Mucosa of gallbladder (tissue), 1 donor: ENCODE measurements around the gene MAGEA3. TPM values are rescaled to one million over a fixed set of nuclear protein-coding genes. Genes with fewer than 3 reads are reported as not detected.
"Not testable (repeated sequence)": the region's sequence is repeated elsewhere in the genome, so short reads cannot be mapped to it uniquely, and the experiment has no call there.

ENCODE experiments used
- DNase-seq: peaks from one replicate; pipeline ENCODE4 v3.0.0-alpha.2; 2020; ENCODE audit warnings: low spot score
- total RNA-seq: library from RNA; stranded (reverse); gene quantifications from one replicate; pipeline ENCODE4 v1.2.1, GENCODE V29; 2021
- donor health status: DM: no; HTN: no; CAD: no.

The MAGEA3 gene
- total RNA-seq, 1 donor from 2014 or later: not detected

GRCh38 chrX:152735860-152736511, 37.4 kb downstream of the MAGEA3 start:
- no peak for DNase-seq

GRCh38 chrX:152736528-152736927, 37.9 kb downstream of the MAGEA3 start:
- not testable (repeated sequence) for DNase-seq

GRCh38 chrX:152738560-152738959, 40.0 kb downstream of the MAGEA3 start:
- DNase-seq: no peak

Other genes with a start within 250 kb of the MAGEA3 start
- gene GABRA3, start 247.5 kb upstream of the MAGEA3 start, total RNA-seq: not detected
- 0.03 TPM for gene GABRQ, start 60.9 kb upstream of the MAGEA3 start, total RNA-seq
- gene CSAG2, start 10.5 kb downstream of the MAGEA3 start, total RNA-seq: not detected
- gene MAGEA2B, start 15.8 kb downstream of the MAGEA3 start, total RNA-seq: not detected
- not detected for gene CSAG1, start 34.9 kb downstream of the MAGEA3 start, total RNA-seq
- gene MAGEA12, start 35.0 kb downstream of the MAGEA3 start, total RNA-seq: not detected
- not detected for gene MAGEA2, start 55.0 kb downstream of the MAGEA3 start, total RNA-seq
- gene CSAG3, start 60.4 kb downstream of the MAGEA3 start, total RNA-seq: not detected
- 0.26 TPM for gene MAGEA6, start 70.9 kb downstream of the MAGEA3 start, total RNA-seq
- gene CETN2, start 132.0 kb downstream of the MAGEA3 start, total RNA-seq: 44.3 TPM
- 32.4 TPM for gene NSDHL, start 132.3 kb downstream of the MAGEA3 start, total RNA-seq
- gene ZNF185, start 199.3 kb downstream of the MAGEA3 start, total RNA-seq: 16.5 TPM